Skeletal muscle satellite cell (primary cell): Measurements from ENCODE around the gene TVP23A.
"Not testable (repeated sequence)": the region's sequence is repeated elsewhere in the genome, so short reads cannot be mapped to it uniquely, and the experiment has no call there.

ENCODE experiments used
- H3K27me3 ChIP-seq: 2 replicates; pipeline ENCODE4 v1.7.0; 2013; ENCODE audit warnings: low read length; ENCODE audit not compliant: control insufficient read depth, insufficient read depth
- H3K36me3 ChIP-seq: 2 replicates; pipeline ENCODE4 v1.7.0; 2013; ENCODE audit warnings: mild to moderate bottlenecking, control low read depth, low read length; ENCODE audit not compliant: insufficient read depth
- H3K4me1 ChIP-seq: 2 replicates; pipeline ENCODE4 v1.7.0; 2013; ENCODE audit warnings: low read length; ENCODE audit not compliant: control insufficient read depth, insufficient read depth
- H3K4me2 ChIP-seq: 2 replicates; pipeline ENCODE4 v1.7.0; 2013; ENCODE audit warnings: mild to moderate bottlenecking, low read length
- H3K4me3 ChIP-seq: 2 replicates; pipeline ENCODE4 v1.7.0; 2013; ENCODE audit warnings: low read length
- H3K9ac ChIP-seq: 2 replicates; pipeline ENCODE4 v1.7.0; 2013; ENCODE audit warnings: mild to moderate bottlenecking, low read depth, low read length, moderate library complexity
- H3K9me3 ChIP-seq: replicated peaks from 2 replicates; pipeline ENCODE4 v1.7.0; 2013; ENCODE audit warnings: mild to moderate bottlenecking, control low read depth, low read length

Gene TVP23A

DNA sequence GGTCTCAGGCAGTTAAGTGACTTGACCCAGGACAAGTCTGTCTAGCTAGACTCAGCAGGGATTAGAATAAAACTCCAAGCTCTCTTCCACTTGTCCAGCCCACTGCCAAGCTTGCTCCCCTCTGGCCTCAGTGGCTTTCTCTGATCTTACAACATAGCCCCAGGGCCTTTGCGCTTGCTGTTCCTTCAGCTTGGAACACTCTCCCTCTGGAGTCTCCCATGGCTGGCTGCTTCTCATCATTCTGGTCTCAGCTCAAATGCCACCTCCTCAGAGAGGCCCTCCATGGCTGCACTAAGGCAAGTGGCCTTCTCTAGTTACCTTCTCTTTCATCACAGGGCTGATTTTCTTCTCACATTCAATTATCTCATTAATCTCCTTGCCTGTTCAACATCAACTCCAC is 1.1 kb downstream of the TVP23A start:
- no peaks in the 10 kb centered on the region for H3K4me1 ChIP-seq
- H3K27me3 ChIP-seq: peaks cover 12% of the 10 kb centered on the region
- H3K9me3 ChIP-seq: no peaks in the 10 kb centered on the region
- H3K4me2 ChIP-seq: no peak overlapping the region
- H3K4me3 ChIP-seq: no peak overlapping the region
- H3K9ac ChIP-seq: no peak overlapping the region
- no peaks in the 10 kb centered on the region for H3K36me3 ChIP-seq

DNA sequence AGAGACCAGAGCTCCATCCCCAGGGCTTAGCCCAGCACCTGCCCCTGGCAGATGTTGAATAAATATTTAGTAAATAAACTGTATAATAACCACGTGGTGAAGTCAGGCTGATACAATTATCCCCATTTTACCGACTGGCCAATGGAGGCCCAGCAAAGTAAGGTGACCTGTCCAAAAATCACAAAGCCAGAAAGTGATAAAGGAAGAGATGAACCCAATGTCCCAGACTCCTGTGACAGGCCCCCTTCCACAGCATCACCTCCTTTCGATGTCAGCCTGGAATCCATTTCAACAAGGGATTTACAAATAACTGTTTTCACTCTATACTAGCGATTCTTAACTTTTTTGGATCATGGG is 5.5 kb downstream of the TVP23A start:
- Histone ChIP-seq H3K36me3 (no peaks in the 10 kb centered on the region), H3K4me3 (no peak overlapping the region), H3K27me3 (peaks cover 17% of the 10 kb centered on the region), H3K9me3 (no peaks in the 10 kb centered on the region), H3K9ac (no peak overlapping the region), H3K4me1 (no peaks in the 10 kb centered on the region), H3K4me2 (no peak overlapping the region)

DNA sequence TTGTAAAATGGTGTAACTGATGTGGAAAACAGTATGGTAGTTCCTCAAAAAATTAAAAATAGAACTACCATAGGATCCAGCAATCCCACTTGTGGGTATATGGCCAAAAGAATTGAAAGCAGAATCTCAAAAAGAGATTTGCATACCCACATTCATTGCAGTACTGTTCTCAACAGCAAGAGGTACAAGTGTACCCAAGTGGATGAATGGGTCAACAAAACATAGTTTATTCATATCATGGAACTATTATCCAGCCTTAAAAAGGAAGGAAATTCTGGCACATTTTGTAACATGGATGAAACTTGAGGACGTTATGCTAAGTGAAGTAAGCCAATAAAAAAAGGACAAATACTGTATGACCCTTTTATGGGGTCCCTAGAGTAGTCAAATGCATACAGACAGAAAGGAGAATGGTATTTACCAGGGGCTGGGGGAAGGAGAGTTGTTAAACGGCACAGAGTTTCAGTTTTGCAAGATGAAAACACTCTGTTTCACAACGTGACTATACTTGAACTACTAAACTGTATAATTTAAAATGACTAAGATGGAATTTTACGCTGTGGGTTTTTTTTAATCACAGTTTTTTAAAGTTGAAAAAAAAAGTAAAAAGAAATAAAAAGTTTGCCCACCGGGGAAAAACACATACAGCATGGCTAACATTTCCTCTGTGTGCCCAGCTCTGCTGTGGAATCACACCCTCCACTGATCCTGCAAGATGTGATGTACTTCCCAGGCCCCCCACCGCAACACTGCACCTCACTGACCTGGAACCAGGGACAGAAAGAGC is 6.1 kb downstream of the TVP23A start:
- H3K9ac ChIP-seq: no peak overlapping the region
- peaks cover 19% of the 10 kb centered on the region for H3K27me3 ChIP-seq
- no peak overlapping the region for H3K4me3 ChIP-seq
- no peaks in the 10 kb centered on the region for H3K36me3 ChIP-seq
- no peaks in the 10 kb centered on the region for H3K4me1 ChIP-seq
- H3K9me3 ChIP-seq: no peaks in the 10 kb centered on the region
- no peak overlapping the region for H3K4me2 ChIP-seq

DNA sequence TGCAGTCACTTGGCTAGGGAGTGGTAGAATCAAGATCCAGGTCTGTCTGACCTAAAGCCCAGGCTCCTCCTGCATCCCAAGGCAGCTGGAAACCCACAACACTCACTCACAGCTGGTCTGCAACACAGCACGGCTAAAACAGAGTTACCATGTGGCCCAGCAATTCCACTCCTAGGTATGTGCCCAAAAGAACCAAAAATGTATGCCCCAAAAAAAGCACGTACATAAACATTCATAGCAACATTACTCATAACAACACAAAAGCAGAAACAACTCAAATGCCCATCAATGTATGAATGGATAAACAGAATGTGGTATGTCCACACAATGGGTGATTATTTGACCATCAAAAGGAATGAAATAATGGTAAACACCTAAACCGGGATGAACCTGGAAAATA is 8.9 kb downstream of the TVP23A start:
- Histone ChIP-seq H3K27me3 (peaks cover 16% of the 10 kb centered on the region), H3K9me3 (no peaks in the 10 kb centered on the region), H3K9ac (no peak overlapping the region), H3K4me3 (no peak overlapping the region), H3K4me2 (no peak overlapping the region), H3K36me3 (no peaks in the 10 kb centered on the region), H3K4me1 (no peaks in the 10 kb centered on the region)

DNA sequence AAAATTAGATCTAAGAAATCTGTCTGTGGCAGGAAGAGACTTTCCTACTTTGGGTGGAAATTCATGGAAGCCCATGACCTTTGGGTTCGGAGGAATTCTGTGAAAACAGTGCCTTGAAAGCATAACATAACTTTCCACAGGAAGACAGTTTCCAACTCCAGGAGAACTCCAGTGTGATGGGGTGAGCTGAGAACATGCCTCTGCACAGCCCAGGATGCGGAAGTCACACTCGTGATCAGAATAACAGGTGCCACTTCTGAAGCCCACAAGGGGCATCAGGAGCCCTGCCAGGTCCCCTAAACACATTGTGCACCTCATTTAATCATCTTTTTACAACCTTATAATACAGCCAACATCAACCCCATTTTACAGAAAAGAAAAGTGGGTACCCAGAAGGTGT is 9.7 kb downstream of the TVP23A start:
- no peaks in the 10 kb centered on the region for H3K4me1 ChIP-seq
- H3K9me3 ChIP-seq: no peaks in the 10 kb centered on the region

DNA sequence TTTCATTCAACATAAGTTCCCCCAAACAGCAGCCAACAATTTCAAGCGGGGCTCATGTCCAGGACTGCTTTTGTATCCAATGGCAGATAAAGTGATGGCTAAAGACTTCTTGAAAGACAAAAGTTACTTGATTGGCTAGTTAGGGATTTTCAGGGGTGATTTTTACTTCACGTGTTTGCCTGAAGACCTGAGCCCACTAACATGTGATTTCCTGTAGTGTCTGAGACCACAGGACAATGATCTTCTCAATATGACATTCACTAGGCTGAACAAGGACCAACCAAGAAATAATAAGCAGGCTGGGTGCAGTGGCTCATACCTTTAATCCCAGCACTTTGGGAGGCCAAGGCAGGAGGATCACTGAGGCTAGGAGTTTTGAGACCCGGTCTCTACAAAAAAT is 10.4 kb downstream of the TVP23A start:
- Histone ChIP-seq H3K9ac (no peak overlapping the region), H3K27me3 (peaks cover 17% of the 10 kb centered on the region)

More for the DNA sequence above, 9.7 kb downstream of the TVP23A start:
- Histone ChIP-seq H3K9ac (no peak overlapping the region), H3K4me2 (no peak overlapping the region), H3K36me3 (no peaks in the 10 kb centered on the region), H3K27me3 (peaks cover 17% of the 10 kb centered on the region), H3K4me3 (no peak overlapping the region)

DNA sequence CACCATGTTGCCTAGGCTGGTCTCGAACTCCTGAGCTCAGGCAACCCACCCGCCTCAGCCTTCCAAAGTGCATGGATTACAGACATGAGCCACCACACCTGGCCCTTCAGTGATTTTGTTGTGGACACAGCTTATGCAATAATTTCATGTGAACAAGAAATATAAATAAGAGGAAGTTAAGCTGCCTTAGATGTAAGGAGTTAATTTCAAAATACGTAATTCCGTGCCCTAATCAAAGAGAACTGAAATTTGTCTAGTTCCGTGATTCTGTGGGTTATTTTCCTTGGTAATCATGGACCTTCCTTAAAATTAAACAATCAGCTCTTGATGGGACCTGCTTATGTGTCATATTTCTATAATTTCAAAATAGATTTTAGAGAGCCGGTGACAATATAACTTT is 11.9 kb downstream of the TVP23A start:
- no peak overlapping the region for H3K4me2 ChIP-seq
- H3K9ac ChIP-seq: no peak overlapping the region
- H3K4me3 ChIP-seq: no peak overlapping the region
- no peaks in the 10 kb centered on the region for H3K9me3 ChIP-seq
- H3K36me3 ChIP-seq: no peaks in the 10 kb centered on the region
- H3K27me3 ChIP-seq: peaks cover 17% of the 10 kb centered on the region
- no peaks in the 10 kb centered on the region for H3K4me1 ChIP-seq

More for the DNA sequence above, 10.4 kb downstream of the TVP23A start:
- Histone ChIP-seq H3K4me3 (no peak overlapping the region), H3K4me1 (no peaks in the 10 kb centered on the region), H3K36me3 (no peaks in the 10 kb centered on the region), H3K9me3 (no peaks in the 10 kb centered on the region), H3K4me2 (no peak overlapping the region)

DNA sequence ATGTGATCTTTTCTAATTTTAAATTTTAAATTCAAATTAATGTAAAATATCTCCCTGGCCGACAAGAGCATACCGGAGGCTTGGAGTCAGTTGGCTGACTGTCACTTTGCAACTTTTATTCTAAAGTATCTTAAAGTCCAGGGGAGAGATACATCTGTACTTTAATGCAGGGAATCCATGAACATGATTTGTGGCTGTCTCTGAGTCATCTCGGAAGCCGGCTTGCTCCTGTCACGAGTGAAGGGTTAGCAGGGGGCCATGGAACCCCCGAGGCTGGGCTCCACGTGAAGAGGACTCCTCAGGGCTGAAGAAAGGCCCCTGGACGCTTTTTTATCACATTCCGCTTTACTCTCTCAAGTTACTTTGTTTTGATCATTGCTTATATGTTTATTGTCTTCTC is 13.3 kb downstream of the TVP23A start:
- Histone ChIP-seq H3K27me3 (peaks cover 15% of the 10 kb centered on the region), H3K9ac (no peak overlapping the region), H3K4me3 (no peak overlapping the region), H3K9me3 (no peaks in the 10 kb centered on the region), H3K4me2 (no peak overlapping the region), H3K36me3 (no peaks in the 10 kb centered on the region), H3K4me1 (no peaks in the 10 kb centered on the region)

DNA sequence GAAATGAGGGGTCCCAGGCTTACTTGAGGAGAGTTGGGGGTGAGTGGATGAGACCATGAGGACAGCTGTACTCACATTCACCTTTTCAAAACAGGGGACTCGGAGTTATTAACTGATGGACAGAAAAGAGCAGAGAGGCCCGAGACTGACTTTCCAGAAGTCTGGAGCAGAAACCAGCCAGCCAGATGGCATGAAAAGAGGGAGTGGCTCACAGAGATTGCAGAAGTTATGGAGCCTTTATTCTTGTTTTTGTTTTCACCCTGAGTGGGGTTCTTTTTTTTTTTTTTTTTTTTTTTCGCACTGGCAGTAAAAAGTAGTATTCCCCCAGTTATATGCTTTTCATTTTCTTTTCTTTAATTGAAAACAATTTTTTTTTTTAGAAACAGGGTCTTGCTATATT is 18.9 kb downstream of the TVP23A start:
- H3K9me3 ChIP-seq: no peaks in the 10 kb centered on the region
- no peaks in the 10 kb centered on the region for H3K4me1 ChIP-seq
- H3K4me2 ChIP-seq: no peak overlapping the region
- H3K9ac ChIP-seq: no peak overlapping the region
- H3K36me3 ChIP-seq: no peaks in the 10 kb centered on the region
- no peak overlapping the region for H3K4me3 ChIP-seq
- H3K27me3 ChIP-seq: peaks cover 1% of the 10 kb centered on the region

DNA sequence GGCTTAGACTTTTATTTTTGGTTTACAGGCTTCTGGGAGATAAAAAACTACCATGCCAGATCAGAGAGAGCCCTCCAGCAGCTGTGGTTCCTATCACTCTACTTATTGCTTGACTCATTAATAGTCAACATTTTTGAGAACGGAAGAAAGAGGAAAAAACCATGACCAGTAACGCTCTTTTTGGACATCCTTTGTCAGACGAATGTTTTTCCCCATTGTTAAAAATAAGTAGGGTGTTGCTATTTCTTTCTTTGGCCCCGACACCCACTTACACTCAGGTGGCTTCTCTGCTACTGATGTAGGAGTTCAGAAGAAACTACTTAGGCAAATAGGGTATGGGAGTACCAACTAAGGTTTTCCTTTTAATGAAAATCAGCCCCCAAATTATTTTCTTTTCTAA is 27.5 kb downstream of the TVP23A start:
- no peak overlapping the region for H3K9ac ChIP-seq
- no peak overlapping the region for H3K4me3 ChIP-seq
- H3K4me1 ChIP-seq: no peaks in the 10 kb centered on the region
- no peak overlapping the region for H3K4me2 ChIP-seq
- peaks cover 7% of the 10 kb centered on the region for H3K27me3 ChIP-seq
- H3K9me3 ChIP-seq: no peaks in the 10 kb centered on the region
- no peaks in the 10 kb centered on the region for H3K36me3 ChIP-seq

DNA sequence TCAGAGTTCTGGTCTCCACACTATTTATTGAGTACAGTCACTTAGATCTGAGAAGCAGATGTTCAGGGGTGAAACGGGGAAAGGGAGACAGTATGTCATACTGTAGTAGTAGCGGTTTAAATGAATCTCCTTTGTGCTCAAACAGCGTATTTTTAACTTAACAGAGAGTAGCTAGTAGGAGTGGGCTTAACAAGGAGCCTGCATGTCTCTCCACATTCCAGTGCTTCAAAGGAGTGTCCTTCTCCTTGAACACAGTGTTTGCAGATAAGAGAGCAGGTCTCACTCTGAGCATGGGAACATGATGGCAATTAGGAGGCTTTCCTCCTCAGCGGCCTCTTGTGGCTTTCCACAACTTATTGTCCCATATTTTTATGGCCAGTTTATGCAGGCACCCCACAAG is 30.0 kb downstream of the TVP23A start:
- not testable (repeated sequence) for H3K9ac ChIP-seq, H3K9me3 ChIP-seq, H3K4me2 ChIP-seq, H3K36me3 ChIP-seq, H3K4me1 ChIP-seq, H3K4me3 ChIP-seq, H3K27me3 ChIP-seq

DNA sequence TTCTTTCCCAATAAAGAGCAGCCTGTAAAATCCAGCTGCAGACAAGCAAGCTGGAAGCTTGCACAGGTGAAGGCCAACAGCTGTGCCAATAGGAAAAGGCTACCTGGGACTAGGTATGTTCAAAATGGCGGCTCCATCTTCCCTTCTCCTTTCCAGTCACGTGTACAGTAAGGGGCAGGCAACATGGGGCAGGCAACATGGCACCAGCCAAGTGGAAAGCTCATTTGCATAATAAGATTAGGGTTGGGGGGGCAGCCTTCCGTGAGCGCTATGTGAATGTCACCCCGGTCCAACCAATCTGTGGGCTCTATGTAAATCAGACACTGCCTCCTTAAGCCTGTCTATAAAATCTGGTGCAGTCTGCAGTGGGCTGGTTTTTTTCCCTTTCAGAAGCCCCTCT is 31.3 kb downstream of the TVP23A start:
- Histone ChIP-seq H3K4me3 (no peak overlapping the region), H3K9me3 (no peaks in the 10 kb centered on the region), H3K27me3 (peaks cover 9% of the 10 kb centered on the region), H3K36me3 (no peaks in the 10 kb centered on the region), H3K4me1 (no peaks in the 10 kb centered on the region), H3K9ac (no peak overlapping the region), H3K4me2 (no peak overlapping the region)
